HCEC 1CT (cell line): ENCODE results near the gene TSPAN10.

ENCODE experiments used
- DNase-seq: peaks from one replicate; pipeline ENCODE4 v3.0.0-alpha.2; 2017

The TSPAN10 gene

DNA sequence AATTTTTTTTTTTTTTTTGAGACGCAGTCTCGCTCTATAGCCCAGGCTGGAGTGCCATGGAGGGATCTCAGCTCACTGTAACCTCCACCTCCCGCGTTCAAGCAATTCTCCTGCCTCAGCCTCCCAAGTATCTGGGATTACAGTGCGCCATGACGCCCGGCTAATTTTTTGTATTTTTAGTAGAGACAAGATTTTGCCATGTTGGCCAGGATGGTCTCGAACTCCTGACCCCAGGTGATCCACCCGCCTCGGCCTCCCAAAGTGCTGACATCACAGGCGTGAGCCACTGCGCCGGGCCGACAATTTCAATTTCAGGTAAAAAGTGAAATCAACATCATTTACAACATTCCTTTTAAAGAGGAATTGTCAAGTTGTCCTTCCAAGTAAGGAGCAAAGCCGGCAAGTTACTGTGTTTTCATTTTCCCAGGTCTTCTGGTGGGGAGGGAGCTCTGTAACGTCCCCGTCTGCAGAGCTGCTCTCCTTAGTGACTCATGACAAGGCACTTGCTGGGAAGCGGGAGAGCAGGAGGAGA, 957 bp upstream of the TSPAN10 start:
- DNase-seq, result peak; percentile 35

DNA sequence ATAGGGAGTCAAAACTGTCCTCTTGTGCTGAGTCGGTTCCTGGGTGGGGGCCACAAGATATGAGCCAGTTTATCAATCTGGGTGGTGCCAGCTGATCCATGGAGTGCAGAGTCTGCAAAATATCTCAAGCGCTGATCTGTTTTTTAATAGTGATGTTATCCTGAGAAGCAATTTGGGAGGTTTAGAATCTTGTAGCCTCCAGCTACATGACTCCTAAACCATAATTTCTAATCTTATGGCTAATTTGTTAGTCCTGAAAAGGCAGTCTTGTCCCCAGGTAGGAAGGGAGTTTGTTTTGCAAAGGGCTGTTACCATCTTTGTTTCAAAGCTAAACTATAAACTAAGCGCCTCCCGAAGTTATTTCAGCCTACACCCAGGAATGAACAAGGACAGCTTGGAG, 1.7 kb downstream of the TSPAN10 start:
- DNase-seq, result no peak

DNA sequence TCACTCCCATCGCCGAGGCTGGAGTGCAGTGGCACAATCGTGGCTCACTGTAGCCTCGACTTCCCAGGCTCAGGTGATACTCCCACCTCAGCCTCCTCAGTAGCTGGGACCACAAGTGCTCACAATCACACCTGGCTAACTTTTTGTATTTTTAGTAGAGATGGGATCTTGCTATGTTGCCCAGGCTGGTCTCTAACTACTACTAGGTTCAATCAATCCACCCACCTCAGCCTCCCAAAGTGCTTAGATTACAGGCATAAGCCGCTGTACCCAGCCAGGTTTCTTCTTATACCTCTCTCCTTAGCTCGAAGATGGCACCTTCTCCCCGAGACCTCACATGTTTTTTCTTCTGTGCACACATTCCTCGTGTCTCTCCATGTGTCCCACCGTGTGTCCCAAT, 3.0 kb downstream of the TSPAN10 start:
- DNase-seq, result no peak

DNA sequence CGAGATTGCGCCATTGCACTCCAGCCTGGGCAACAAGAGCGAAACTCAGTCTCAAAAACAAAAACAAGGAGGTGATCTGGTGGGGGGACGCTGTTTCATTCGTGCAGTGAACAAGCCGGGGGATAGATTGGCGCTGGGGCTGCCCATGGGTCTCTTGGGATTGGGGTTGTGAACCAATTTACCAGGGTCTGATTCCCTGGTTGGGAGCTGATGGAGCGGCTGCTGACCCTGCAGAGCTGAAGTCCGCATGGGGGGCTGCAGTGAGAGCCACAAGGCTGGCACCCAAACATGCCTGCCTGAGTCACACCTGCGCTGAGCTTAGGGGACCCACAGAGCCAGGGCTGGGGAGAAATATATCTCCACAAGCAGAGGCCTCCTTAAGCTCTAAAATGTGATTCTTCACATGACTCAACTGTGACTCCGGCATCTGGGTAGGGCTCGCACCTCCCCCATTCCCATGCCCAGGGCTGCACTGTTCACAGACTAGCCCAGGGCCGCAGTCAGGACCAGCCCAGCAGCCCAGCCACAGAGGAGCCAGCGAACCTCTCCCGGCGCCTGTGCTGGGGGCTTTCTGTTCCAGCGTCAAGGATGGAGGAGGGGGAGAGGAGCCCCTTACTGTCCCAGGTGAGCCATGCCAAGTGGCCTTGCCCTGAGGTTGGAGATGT, 5.0 kb downstream of the TSPAN10 start:
- DNase-seq, result peak; percentile 85

DNA sequence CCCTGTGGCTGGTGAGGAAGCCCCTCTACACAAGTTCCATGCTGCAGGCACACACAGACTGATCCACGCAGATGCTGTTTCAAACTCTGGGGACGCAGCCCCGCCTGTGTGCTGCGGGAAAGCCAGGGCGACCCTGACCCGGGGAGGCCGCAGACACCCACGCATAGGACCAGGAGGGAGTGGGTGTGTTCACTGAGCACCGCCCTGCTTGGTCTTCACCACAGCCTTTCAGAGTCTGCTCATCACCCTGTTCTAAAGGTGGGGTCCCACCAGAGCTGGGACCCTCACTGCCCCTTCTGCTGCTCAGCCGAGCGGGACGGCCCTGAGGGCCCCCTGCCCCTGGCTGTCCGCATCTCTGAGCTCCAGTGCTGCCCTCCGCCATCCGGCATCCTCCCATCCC, 7.5 kb downstream of the TSPAN10 start:
- DNase-seq, result no peak

DNA sequence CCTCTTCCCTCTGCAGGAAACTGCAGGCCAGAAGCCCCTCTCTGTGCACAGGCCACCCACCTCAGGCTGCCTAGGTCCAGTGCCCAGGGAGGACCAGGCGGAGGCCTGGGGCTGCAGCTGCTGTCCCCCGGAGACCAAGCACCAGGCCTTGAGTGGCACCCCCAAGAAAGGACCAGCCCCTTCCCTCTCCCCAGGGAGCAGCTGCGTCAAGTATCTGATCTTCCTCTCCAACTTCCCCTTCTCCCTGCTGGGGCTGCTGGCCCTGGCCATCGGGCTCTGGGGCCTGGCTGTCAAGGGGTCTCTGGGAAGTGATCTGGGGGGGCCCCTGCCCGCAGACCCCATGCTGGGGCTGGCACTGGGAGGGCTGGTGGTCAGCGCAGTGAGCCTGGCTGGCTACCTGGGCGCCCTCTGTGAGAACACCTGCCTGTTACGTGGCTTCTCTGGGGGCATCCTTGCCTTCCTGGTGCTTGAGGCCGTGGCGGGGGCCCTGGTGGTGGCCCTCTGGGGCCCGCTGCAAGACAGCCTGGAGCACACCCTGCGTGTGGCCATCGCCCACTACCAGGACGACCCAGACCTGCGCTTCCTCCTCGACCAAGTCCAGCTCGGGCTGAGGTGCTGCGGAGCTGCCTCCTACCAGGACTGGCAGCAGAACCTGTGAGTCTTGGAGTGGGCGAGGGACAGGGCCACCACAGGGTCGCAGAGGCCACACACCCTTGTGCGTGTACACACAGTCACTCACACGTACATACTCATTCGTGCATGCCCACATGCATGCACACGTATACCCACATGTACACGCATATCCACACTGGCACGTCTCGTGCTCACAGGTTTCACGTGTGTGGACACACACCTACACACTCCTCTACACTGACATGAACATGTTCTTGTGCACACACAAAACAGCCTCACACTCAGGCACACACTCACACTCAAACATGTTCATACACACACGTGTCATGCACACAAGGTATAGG, 8.3 kb downstream of the TSPAN10 start:
- no peak for DNase-seq

DNA sequence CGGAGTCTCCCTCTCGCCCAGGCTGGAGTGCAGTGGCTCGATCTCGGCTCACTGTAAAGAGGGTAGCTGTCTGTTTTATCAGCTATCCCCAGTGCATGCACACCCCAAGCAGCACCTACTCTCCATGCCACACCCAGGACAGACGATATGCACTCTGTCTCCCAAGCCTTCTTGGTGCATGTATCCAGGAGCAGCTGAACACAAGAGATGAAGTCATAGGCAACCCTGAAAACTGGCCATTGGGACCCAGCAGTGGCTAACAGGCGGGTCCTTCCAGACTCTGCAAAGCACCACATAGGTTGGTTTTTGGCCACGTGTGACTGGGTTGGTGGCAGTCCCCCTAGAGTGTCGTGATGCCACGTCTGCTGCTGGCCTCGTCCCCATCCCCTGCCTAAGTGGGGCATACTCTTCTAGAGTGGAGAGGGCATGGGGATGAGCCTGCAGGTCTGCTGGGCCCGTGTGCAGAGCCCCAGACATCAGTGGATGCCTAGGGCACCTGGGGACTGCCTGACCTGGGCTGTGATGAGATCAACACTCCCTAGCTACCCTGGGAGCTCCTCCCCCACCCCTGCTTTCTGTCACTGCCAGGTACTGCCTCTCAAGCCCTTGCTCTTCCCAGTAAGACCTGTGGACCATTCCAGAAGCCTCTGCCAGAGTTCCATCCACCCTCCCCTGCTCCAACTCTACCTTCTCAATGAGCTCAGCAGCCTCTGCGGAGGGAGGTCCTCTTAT, 10.0 kb downstream of the TSPAN10 start:
- no peak for DNase-seq

DNA sequence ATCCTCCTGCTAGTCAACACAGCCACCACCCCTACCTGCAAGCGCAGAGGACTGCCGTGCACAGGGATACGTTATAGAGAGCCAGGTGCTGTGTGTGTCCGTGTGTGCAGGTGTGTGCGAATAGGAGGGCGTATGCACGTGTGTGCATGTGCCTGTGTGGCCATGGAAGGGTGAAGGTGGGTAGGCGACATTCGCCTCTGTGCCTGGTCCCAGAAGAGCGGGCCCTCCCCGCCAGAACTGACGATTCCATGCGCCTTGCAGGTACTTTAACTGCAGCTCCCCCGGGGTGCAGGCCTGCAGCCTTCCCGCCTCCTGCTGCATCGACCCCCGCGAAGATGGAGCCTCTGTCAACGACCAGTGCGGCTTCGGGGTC, 10.6 kb downstream of the TSPAN10 start:
- no peak for DNase-seq

DNA sequence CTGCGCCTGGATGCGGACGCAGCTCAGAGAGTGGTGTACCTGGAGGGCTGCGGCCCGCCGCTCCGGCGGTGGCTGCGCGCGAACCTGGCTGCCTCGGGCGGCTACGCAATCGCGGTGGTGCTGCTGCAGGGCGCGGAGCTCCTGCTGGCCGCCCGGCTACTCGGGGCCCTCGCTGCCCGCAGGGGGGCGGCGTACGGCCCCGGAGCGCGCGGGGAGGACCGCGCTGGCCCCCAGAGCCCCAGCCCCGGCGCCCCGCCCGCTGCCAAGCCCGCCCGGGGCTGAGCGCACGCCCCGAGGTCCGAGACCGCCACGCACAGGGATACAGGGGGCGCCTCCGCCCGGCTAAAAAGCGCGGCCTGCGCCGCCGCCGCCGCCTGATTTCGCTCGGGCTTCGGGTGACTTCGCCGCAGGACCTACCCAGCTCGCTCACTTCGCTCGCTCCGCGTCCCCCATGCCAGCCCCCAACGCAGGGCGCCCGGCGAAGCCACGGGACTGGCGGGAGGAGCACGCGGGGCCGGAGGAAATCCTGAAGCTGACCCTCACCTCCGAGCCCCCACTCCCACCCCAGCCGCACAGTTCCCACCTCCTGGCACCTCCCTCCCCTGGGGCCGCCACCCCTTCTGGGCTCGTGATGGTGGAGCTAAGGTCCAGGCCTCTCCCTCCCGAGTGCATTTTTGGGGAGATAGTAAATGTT, 11.2 kb downstream of the TSPAN10 start:
- no peak for DNase-seq

DNA sequence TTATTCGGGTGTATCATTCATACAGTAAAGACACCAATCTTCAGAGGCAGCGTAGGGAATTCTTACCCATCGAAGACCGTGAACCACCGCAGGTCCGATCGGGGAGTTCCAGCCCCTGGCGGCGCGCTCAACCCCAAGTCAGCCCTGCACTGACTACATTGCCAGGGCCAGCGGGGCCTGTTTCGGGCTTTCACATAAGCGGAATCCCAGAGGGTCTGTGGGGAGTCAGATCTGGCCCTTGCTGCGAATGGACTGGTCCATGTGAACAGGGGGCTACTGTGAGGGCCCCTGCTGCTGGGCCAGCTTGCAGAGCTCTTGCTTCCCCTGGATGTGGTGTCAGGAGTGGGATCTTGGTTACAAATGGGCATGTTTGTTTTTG, 11.7 kb downstream of the TSPAN10 start:
- no peak for DNase-seq

DNA sequence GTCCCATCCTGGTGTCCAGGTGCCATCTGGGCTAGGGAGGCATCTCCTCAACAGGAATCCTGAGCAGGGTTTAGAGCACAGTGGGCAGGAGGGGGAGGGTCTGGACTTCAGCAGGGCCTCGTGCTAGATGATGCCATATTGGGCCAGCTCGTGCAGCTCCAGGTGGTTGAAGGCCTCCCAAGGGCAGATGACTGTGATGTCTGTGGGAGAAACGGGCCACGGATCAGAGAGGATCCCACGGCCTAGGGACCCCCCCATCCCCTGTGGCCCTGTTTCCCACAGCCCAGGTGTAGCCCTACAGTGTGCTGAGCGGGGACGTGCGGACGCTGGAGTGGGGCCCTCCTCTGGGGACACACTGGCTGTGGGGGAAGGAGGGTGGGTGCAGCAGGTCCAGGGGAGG, 14.0 kb downstream of the TSPAN10 start:
- DNase-seq, result no peak

DNA sequence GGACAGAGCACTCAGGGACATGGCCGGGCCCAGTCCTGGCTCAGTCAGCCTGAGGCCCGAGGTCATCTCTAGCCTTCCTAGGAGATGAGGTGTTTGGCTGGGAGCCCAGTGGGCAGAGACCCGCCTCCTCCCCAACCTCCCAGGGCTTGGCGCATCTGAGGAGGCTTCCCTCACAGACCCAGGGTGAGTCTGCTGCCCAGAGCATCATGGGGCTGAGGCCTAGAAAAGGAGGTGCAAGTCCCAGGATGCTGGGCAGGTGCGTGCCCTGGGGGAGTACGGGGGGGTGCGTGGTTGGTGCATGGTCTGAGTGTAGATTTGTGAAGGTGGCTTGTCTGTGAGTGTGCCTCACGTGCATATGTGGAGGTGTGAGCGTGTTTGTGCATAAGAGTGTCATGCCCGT, 14.7 kb downstream of the TSPAN10 start:
- peak; percentile 91 for DNase-seq

DNA sequence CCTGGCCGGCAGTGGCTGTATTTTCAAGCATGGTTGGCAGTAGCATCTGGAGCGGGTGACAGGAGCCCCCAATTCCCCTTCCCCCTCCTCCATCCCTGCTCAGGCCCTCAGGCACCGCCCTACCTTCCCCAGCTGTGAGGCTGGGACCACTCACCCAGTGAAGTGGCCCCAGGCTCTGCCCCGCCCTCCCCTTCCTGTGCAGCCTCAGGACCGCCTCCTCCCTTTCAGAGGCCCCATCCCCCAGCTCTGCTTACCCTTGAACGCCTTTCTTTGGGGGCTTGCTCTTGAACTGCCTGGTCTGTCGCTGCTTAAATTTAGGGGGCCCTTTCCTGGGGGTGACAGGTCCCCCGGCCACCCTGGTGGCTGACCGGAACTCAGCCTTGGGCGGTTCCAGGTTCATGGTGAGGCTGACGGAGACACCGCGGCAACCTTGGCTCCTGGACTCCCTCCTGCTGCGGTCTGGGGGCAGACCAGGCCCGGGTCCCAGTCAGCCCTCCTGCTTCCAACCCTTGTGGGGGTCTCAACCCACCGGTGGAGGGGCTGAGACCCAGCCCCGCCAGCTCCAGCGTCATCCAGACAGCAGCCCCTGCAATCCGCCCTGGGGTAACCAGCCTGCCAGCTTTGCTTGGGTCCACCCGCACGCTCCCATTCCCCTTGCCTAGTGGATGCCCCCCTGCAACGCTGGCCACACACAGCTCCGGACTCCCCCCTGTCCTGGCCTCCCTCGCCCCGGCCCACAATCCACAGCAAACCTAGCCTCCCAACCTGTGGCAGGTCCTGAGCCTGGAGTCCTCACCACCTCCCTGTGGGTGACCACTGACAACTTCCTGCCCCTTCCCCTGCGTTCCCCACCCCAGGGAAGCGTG, 16.1 kb downstream of the TSPAN10 start:
- no peak for DNase-seq

DNA sequence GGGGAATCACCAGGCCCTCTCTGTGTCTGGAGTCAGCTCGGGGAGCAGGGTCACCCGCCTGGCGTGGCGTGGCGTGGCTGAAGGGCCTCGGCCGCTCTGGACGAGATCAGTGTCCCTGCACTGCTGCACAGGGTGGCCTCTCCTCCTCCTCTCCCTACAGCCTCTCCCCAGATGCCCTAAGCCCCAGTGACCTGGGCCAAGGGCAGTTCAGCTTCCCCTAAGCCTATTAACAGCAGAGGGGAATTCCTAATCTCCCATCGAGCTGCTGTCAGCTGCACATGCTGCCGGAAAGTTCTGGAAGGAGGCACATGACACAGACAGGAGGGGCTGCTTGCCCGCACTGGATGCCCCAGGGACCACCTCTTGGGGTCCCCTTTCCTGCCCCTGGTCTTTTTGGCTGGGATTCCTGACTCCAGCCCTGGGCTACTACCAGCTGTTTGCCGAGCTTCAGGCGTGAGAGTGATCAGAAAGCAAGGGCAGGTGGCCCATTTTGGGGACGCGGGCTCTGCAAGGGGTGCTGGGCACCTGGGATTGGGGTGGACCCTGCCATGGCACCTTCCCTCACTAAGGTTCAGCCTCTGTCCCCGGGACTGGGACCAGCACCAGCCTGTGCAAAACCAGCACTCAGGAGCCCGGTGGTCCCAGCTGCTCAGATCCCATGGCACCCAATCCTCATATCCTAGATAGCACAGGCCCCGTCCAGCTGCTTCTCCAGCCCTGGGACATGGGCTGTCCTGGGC, 18.6 kb downstream of the TSPAN10 start:
- DNase-seq, result no peak

DNA sequence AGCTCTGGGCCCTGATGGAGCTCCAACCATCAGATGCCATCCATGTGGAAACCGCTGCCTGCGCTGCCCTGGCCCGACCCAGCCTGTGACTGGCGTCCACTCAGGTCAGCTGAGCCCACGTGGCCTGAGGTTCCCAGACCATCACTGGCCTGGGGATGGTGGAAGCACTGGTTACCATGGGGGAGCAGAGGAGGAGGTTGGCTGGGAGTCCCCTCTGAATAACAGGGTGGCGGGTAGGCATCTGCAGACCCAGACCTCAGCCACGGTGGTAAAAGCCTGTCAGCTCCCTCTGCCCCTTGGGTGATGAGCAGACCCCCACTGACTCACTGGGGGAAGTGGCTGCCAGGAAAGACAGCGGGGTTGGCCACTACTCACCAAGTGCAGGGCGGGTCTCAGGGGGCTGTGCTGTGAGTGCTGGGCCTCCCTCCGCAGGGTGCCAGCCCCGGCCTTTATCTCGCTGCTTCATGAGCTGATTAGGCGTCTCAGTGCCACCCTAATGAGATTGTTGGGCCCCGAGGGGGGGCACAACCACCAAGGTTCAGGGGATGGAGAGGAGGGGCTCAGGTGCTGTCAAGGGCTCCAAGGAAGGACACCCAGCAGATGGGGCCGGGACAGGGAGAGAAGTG, 19.2 kb downstream of the TSPAN10 start, which contains the start of gene PDE6G:
Gene PDE6G (minus strand): TSS at position 425 of the 626 bp plus-strand sequence. CDS start 3,237 bp downstream, outside the sequence.
- no peak for DNase-seq

DNA sequence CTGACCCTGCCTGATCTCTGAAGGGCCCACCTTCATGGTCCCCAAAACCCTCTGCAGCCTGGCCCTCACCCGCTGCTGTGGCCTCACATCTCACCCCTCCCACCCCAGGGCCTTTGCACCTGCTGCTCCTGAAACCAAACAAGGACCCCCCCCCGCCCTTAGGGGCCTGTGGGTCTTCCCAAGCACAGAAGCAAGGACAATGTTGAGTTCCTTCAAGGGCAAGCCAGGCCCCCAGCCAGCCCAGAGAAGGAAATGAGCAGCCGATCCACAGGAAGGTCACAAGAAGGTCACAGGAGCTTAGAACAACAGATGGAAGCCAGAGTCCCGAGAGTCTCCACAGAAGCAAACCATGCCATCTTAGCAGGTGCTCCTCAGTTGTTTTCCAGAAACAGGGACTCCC, 19.8 kb downstream of the TSPAN10 start:
- no peak for DNase-seq

DNA sequence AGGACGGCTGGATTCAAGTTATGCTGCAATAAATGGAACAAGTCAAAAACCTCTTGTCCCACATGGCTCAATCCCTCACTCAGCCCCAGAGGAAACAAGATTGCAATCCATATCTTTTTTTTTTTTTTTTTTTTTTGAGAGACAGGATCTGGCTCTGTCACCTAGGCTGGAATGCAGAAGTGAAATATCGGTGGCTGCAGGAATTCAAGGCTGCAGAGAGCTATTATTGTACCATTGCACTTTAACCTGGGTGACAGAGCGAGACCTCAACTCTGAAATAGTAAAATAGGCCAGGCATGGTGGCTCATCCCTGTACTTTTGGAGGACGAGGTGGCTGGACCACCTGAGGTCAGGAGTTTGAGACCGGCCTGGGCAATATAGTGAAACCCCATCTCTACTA, 22.0 kb downstream of the TSPAN10 start:
- DNase-seq, result no peak

DNA sequence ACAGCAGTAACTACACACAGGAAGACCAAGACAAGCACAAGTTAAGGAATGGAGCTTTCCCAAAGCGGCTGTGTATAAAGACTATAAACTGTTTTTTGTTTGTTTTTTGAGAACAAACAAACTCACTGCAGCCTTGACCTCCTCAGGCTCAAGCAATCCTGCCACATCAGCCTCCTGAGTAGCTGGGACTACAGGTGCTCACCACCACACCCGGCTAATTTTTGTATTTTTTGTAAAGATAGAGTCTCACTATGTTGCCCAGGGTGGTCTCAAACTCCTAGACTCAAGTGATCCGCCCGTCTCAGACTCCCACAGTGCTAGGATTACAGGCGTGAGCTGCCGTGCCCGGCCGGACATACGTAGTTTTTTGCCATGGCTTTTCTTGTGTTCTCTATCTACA, 23.4 kb downstream of the TSPAN10 start:
- DNase-seq, result no peak

DNA sequence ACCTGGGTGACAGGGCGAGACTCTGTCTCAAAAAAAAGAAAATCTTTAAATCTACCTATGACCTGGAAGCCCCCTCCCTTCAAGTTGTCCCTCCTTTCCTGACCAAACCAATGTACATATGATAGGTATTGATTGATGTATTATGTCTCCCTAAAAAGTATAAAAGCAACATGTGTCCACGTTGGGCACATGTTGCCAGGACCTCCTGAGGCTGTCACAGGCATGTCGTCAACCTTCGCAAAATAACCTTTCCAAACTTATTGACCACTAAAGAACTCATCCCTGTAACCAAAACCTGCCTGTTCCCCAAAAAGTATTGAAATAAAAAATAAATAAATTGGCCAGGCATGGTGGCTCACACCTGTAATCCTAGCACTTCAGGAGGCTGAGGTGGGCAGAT, 25.0 kb downstream of the TSPAN10 start:
- no peak for DNase-seq

DNA sequence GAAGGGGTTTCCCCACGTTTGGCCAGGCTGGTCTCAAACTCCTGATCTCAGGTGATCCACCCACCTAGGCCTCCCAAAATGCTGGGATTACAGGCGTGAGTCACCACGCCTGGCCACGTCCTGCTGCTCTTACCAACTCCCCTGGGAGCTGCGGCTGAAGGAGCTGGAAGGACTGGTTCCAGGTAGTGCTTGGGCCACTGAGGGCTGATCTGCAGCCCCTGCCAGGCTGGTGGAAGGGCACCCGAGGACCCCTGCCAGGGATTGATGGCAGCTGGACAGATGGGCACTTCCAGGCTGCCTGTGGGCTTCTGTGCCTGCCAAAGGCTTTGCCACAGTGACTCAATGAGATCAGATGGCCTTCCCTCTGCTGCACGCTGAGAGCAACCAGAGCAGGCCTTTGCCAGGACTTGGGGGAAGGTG, 27.1 kb downstream of the TSPAN10 start:
- DNase-seq, result no peak
